GM19240 (cell line): Measurements from ENCODE around the gene AHNAK2.
"Not testable (repeated sequence)": the region's sequence is repeated elsewhere in the genome, so short reads cannot be mapped to it uniquely, and the experiment has no call there.

Experiments
- DNase-seq: peaks from one replicate; pipeline ENCODE4 v3.0.0; 2011; ENCODE audit warnings: low spot score; ENCODE audit not compliant: insufficient read length

AHNAK2 gene

DNA sequence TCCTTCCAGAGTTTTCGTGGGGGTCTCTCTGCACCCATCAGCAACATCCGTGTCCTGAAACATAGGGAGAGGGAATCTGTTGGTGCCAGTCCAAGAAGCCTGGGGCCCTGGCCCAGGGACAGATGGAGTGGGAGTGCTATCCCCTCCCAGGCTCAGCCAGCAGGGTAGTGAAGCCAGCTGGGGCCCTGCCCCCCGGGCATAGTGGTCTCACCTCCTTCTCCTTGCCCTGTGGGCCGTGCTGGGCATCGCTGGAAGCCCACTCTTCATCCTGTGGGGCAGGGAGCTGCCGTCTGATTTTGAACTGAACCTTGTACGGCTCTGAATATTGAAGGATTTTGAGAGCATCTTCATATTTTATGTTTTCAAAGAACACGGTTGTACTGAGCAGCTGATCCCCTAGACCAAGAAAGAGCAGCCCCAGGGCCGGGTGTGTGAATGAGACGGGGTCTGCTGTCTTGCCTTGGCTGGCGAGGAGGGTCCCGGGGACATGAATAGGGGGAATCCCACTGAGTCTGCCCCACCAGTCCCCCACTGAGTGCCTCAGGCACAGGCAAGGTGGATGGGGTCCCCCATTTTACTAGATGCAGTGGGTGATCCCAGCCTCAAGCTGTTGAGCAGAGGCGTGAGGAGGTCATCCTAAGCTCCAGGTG lies 23.3 kb downstream of the AHNAK2 start:
- no peak for DNase-seq

DNA sequence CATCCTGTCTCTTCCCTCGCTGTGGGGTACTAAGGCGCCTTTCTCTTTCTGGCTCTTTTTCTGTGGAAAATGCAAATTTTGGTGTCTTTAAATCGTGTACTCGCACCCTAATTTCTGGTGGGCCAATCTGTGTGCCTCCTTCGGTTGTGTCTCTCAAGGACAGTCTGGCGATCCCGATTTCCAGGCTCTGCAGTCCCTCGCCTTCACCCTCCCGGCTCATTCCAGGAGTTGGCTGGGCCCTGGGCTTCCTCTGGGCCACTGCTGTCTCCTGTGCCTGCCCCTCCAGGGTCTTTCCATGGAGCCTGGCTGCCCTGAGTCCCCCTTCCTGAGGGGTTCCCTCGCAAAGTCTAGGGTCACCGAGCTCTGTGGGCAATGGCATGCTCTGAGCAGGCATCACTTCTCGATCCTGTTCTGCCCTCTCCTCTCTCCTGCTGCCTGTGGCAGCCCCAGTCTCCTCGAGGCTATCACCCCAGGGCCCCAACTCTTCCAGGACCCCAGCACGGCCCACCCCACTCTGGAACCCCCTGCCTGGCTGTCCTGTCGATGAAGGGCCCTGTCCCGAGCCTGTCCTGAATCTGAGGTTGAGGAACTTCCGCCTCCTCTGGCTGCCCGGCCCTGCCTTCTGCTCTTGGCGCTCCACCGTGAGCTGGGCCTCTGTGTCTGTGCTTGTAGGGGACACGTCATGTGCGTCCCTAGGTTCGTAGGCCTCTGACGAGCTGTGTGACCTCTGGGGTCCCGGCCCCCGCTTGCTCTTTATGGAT lies 24.1 kb downstream of the AHNAK2 start:
- no peak for DNase-seq

DNA sequence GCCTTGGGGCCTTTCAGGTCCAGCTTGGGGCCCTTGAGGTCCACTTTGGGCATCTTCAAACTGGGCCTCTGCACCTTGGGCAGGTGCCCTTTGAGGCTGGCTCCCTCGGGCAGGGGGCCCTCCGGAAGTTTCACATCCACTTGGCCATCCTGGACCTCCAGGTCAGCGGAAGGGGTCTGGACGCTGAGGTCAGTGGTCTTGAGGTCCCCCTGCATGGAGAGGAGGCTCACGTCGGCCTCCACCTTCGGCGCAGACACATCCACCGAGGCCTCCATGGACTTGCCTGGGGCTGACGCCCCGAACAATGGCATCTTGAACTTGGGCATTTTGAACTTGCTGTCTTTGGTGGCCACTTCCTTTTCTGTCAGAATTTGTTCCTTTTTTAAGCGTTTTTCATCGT lies 25.1 kb downstream of the AHNAK2 start:
- no peak for DNase-seq

DNA sequence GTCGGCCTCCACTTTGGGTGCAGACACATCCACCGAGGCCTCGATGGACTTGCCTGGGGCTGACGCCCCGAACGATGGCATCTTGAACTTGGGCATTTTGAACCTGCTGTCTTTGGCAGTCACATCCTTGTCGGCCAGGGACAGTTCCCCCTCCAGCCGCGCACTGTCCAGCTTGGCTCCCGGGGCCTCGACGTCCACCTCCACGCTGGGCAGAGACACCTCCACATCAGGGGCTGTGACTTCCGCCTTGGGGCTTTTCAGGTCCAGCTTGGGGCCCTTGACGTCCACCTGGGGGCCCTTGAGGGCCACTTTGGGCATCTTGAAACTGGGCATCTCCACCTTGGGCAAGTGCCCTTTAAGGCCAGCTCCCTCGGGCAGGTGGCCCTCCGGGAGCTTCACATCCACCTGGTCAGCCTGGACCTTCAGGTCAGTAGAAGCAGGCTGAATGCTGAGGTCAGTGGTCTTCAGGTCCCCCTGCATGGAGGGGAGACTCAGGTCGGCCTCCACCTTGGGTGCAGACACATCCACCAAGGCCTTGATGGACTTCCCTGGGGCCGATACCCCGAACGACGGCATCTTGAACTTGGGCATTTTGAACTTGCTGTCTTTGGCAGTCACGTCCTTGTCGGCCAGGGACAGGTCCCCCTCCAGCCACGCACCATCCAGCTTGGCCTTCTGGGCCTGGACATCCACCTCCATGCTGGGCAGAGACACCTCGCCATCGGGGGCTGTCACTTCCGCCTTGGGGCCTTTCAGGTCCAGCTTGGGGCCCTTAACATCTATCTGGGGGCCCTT lies 26.1 kb downstream of the AHNAK2 start:
- not testable (repeated sequence) for DNase-seq

DNA sequence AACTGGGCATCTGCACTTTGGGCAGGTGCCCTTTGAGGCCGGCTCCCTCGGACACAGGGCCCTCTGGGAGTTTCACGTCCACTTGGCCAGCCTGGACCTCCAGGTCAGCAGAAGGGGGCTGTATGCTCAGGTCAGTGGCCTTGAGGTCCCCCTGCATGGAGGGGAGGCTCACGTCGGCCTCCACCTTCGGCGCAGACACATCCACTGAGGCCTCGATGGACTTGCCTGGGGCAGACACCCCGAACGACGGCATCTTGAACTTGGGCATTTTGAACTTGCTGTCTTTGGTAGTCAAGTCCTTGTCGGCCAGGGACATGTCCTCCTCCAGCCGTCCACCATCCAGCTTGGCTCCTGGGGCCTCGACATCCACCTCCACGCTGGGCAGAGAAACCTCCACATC lies 27.5 kb downstream of the AHNAK2 start:
- DNase-seq: not testable (repeated sequence)

DNA sequence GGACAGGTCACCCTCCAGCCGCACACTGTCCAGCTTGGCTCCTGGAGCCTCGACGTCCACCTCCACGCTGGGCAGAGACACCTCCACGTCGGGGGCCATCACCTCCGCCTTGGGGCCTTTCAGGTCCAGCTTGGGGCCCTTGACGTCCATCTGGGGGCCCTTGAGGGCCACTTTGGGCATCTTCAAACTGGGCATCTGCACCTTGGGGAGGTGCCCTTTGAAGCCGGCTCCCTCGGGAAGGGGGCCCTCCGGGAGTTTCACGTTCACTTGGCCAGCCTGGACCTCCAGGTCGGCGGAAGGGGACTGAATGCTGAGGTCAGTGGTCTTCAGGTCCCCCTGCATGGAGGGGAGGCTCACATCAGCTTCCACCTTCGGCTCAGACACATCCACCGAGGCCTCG lies 28.2 kb downstream of the AHNAK2 start:
- DNase-seq: no peak

DNA sequence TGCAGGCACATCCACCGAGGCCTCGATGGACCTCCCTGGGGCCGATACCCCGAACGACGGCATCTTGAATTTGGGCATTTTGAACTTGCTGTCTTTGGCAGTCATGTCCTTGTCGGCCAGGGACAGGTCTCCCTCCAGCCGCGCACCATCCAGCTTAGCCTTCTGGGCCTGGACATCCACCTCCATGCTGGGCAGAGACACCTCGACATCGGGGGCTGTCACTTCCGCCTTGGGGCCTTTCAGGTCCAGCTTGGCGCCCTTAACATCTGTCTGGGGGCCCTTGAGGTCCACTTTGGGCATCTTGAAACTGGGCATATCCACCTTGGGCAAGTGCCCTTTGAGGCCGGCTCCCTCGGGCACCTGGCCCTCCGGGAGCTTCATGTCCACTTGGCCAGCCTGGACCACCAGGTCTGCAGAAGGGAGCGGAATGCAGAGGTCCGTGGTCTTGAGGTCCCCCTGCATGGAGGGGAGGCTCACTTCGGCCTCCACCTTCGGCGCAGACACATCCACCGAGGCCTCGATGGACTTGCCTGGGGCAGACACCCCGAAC lies 28.7 kb downstream of the AHNAK2 start:
- DNase-seq: not testable (repeated sequence)

DNA sequence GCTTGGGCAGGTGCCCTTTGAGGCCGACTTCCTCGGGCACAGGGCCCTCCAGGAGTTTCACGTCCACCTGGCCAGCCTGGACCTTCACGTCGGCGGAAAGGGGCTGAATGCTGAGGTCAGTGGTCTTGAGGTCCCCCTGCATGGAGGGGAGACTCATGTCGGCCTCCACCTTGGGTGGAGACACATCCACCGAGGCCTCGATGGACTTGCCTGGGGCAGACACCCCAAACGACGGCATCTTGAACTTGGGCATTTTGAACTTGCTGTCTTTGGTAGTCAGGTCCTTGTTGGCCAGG lies 29.5 kb downstream of the AHNAK2 start:
- DNase-seq: no peak

DNA sequence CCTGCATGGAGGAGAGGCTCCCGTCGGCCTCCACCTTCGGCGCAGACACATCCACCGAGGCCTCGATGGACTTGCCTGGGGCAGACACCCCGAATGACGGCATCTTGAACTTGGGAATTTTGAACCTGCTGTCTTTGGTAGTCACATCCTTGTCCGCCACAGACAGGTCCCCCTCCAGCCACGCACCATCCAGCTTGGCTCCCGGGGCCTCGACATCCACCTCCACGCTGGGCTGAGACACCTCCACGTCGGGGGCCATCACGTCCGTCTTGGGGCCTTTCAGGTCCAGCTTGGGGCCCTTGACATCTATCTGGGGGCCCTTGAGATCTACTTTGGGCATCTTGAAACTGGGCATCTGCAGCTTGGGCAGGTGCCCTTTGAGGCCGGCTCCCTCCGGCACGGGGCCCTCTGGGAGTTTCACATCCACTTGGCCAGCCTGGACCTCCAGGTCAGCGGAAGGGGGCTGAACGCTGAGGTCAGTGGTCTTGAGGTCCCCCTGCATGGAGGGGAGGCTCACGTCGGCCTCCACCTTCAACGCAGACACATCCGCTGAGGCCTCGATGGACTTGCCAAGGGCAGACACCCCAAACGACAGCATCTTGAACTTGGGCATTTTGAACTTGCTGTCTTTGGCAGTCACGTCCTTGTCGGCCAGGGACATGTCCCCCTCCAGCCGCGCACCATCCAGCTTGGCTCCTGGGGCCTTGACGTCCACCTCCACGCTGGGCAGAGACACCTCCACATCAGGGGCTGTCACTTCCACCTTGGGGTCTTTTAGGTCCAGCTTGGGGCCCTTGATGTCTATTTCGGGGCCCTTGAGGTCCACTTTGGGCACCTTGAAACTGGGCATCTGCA lies 30.1 kb downstream of the AHNAK2 start:
- DNase-seq: not testable (repeated sequence)

DNA sequence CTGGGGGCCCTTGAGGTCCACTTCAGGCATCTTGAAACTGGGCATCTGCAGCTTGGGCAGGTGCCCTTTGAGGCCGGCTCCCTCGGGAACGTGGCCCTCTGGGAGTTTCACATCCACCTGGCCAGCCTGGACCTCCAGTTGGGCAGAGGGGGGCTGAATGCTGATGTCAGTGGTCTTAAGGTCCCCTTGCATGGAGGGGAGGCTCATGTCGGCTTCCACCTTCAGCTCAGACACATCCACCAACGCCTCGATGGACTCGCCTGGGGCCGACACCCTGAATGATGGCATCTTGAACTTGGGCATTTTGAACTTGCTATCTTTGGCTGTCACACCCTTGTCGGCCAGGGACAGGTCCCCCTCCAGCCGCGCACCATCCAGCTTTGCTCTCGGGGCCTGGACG lies 31.0 kb downstream of the AHNAK2 start:
- DNase-seq: not testable (repeated sequence)

DNA sequence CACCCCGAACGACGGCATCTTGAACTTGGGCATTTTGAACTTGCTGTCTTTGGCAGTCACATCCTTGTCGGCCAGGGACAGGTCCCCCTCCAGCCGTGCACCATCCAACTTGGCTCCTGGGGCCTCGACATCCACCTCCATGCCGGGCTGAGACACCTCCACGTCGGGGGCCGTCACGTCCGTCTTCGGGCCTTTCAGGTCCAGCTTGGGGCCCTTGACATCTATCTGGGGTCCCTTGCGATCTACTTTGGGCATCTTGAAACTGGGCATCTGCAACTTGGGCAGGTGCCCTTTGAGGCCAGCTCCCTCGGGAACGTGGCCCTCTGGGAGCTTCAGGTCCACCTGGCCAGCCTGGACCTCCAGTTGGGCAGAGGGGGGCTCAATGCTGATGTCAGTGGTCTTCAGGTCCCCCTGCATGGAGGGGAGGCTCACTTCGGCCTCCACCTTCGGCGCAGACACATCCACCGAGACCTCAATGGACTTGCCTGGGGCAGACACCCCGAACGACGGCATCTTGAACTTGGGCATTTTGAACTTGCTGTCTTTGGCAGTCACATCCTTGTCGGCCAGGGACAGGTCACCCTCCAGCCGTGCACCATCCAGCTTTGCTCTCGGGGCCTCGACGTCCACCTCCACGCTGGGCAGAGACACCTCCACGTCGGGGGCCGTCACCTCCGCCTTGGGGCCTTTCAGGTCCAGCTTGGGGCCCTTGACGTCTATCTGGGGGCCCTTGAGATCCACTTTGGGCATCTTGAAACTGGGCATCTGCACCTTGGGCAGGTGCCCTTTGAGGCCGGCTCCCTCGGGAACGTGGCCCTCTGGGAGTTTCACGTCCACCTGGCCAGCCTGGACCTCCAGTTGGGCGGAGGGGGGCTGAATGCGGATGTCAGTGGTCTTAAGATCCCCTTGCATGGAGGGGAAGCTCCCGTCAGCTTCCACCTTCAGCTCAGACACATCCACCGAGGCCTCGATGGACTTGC lies 31.9 kb downstream of the AHNAK2 start:
- not testable (repeated sequence) for DNase-seq

DNA sequence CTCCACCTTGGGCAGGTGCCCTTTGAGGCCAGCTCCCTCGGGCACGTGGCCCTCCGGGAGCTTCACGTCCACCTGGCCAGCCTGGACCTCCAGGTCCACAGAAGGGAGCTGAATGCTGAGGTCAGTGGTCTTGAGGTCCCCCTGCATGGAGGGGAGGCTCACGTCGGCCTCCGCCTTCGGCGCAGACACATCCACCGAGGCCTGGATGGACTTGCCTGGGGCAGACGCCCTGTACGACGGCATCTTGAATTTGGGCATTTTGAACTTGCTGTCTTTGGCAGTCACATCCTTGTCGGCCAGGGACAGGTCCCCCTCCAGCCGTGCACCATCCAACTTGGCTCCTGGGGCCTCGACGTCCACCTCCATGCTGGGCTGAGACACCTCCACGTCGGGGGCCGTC lies 32.9 kb downstream of the AHNAK2 start:
- not testable (repeated sequence) for DNase-seq

DNA sequence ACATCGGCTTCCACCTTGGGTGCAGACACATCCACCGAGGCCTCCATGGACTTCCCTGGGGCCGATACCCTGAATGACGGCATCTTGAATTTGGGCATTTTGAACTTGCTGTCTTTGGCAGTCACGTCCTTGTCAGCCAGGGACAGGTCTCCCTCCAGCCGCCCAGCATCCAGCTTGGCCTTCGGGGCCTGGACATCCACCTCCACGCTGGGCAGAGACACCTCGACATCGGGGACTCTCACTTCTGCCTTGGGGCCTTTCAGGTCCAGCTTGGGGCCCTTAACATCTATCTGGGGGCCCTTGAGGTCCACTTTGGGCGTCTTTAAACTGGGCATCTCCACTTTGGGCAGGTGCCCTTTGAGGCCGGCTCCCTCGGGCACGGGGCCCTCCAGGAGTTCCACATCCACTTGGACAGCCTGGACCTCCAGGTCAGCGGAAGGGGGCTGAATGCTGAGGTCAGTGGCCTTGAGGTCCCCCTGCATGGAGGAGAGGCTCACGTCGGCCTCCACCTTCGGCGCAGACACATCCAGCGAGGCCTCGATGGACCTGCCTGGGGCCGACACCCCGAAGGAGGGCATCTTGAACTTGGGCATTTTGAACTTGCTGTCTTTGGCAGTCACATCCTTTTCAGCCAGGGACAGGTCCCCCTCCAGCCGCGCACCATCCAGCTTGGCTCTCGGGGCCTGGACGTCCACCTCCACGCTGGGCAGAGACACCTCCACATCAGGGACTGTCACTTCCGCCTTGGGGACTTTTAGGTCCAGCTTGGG lies 33.6 kb downstream of the AHNAK2 start:
- DNase-seq: not testable (repeated sequence)

DNA sequence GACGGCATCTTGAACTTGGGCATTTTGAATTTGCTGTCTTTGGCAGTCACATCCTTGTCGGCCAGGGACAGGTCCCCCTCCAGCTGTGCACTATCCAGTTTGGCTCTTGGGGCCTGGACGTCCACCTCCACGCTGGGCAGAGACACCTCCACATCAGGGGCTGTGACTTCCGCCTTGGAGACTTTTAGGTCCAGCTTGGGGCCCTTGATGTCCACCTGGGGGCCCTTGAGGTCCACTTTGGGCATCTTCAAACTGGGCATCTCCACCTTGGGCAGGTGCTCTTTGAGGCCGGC lies 34.2 kb downstream of the AHNAK2 start:
- DNase-seq: not testable (repeated sequence)

DNA sequence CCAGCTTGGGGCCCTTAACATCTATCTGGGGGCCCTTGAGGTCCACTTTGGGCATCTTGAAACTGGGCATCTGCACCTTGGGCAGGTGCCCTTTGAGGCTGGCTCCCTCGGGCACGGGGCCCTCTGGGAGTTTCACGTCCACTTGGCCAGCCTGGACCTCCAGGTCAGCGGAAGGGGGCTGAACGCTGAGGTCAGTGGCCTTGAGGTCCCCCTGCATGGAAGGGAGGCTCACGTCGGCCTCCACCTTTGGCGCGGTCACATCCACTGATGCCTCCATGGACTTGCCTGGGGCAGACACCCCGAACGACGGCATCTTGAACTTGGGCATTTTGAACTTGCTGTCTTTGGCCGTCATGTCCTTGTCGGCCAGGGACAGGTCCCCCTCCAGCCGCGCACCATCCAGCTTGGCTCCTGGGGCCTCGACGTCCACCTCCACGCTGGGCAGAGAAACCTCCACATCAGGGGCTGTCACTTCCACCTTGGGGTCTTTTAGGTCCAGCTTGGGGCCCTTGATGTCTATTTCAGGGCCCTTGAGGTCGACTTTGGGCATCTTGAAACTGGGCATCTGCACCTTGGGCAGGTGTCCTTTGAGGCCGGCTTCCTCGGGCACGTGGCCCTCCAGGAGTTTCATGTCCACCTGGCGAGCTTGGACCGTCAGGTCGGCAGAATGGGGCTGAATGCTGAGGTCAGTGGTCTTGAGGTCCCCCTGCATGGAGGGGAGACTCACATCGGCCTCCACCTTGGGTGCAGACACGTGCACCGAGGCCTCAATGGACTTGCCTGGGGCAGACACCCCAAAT lies 34.8 kb downstream of the AHNAK2 start:
- not testable (repeated sequence) for DNase-seq

DNA sequence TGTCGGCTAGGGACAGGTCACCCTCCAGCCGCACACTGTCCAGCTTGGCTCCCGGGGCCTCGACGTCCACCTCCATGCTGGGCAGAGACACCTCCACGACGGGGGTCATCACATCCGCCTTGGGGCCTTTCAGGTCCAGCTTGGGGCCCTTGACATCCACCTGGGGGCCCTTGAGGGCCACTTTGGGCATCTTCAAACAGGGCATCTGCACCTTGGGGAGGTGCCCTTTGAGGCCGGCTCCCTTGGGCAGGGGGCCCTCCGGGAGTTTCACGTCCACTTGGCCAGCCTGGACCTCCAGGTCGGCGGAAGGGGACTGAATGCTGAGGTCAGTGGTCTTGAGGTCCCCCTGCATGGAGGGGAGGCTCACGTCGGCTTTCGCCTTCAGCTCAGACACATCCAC lies 35.6 kb downstream of the AHNAK2 start:
- DNase-seq: no peak

DNA sequence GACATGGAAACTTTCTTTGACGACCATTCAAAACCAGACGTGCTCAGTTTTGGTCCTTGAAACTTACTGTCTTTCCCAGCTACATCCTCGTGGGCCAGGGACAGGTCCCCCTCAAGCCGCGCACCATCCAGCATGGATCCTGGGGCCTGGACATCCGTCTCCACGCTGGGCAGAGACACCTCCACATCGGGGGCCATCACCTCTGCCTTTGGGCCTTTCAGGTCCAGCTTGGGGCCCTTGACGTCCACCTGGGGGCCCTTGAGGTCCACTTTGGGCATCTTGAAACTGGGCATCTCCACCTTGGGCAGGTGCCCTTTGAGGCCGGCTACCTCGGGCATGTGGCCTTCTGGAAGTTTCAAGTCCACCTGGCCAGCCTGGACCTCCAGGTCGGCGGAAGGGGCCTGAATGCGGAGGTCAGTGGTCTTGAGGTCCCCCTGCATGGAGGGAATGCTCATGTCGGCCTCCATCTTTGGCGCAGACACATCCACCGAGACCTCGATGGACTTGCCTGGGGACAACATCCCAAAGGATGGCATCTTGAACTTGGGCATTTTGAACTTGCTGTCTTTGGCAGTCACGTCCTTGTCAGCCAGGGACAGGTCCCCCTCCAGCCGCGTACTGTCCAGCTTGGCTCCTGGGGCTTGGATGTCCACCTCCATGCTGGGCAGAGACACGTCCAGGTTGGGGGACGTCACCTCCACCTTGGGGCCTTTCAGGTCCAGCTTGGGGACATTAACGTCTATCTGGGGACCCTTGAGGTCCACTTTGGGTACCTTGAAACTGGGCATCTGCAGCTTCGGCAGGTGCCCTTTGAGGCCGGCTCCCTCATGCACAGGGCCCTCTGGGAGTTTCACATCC lies 36.4 kb downstream of the AHNAK2 start:
- DNase-seq: no peak
